Measurements from ENCODE around the gene SLC4A5. TPM values are rescaled to one million over a fixed set of nuclear protein-coding genes. Genes with fewer than 3 reads are reported as not detected.

The SLC4A5 gene
- total and polyA plus RNA-seq, 2 of the 8 experiments (the other 6 are each of a cell fraction or from before 2014, with no cell fraction given) = 0.42 to 0.52 TPM

DNA sequence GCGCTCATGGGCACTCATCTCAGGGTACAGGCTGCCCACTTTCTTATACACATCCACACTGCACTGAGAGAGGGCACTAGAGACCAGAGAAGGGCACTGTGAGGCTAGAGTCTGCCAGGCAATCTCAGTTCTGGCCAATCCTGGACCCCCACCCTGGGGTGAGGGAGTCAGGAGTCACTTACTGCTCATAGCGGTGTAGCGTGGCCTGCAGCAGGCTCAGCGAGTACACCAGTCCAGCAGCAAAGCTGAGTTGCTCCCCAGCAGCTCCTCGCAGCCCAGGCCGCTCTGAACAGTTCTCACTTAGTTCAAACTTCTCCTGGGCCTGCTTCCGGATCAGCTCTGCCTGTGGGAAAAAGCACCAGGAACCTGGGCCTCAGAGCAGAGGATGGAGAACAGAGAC lies 24.6 kb upstream of the SLC4A5 start:
- Histone ChIP-seq H2AK5ac (ENCODE audit: low read depth, low read length) (no peak overlapping the region), H3K18ac (ENCODE audit: extremely low read depth, low read length) (no peak overlapping the region), H3K4ac (replicated peaks; ENCODE audit: insufficient read length, low read depth, low read length) (no peak overlapping the region), H4K91ac (replicated peaks; ENCODE audit: insufficient read length, low read length) (no peak overlapping the region), H3K23me2 (ENCODE audit: low read depth, low read length) (no peaks in the 10 kb centered on the region), H3K27ac (ENCODE audit: low read depth, low read length) (no peak overlapping the region), H2BK20ac (ENCODE audit: low read length) (no peak overlapping the region), H3K23ac (ENCODE audit: insufficient read length) (no peak overlapping the region), H4K20me1 (replicated peaks in 1 of 2; ENCODE audit: control insufficient read depth in 1 of 2, insufficient read depth in 2 of 2, low read length in 2 of 2) (peaks cover 0 to 9% of the 10 kb centered on the region in 2 experiments), H4K8ac (ENCODE audit: extremely low read depth, insufficient read depth, low read length) (no peak overlapping the region), H3K9ac (replicated peaks in 1 of 4; ENCODE audit: extremely low read depth in 1 of 4, low read depth in 3 of 4, low read length in 3 of 4) (no peak overlapping the region), H2BK120ac (replicated peaks; ENCODE audit: low read depth, low read length) (no peak overlapping the region), H2BK5ac (ENCODE audit: low read depth, low read length) (no peak overlapping the region), H2BK15ac (ENCODE audit: low read length) (no peak overlapping the region), H3K4me2 (ENCODE audit: insufficient read depth in 1 of 2, low read depth in 2 of 2, low read length in 2 of 2) (no peak overlapping the region), H2AFZ (ENCODE audit: low read length) (no peak overlapping the region), H3K4me3 (ENCODE audit: extremely low read depth in 1 of 4, insufficient read depth in 2 of 4, low read depth in 3 of 4, low read length in 4 of 4) (no peak overlapping the region), H3K79me1 (ENCODE audit: low read depth, low read length) (peaks cover 8% of the 10 kb centered on the region), H3K56ac (replicated peaks; ENCODE audit: insufficient read length, low read depth, low read length) (no peak overlapping the region), H3K14ac (ENCODE audit: insufficient read length) (no peak overlapping the region), H2BK12ac (ENCODE audit: low read depth, low read length) (no peak overlapping the region), H3K27me3 (replicated peaks in 1 of 4; ENCODE audit: control insufficient read depth in 3 of 4, extremely low read depth in 1 of 4, insufficient read depth in 3 of 4, low read length in 3 of 4) (no peaks in the 10 kb centered on the region), H4K5ac (ENCODE audit: insufficient read length, low read depth, low read length) (no peak overlapping the region), H3K4me1 (replicated peaks in 1 of 4; ENCODE audit: control insufficient read depth in 3 of 4, insufficient read depth in 4 of 4, low read length in 3 of 4) (no peaks in the 10 kb centered on the region), H3K36me3 (ENCODE audit: control insufficient read depth in 2 of 4, insufficient read depth in 4 of 4, low read length in 3 of 4) (peaks cover 61 to 84% (median 79%) of the 10 kb centered on the region in 4 experiments), H3K79me2 (ENCODE audit: control insufficient read depth in 1 of 2, insufficient read depth in 2 of 2, low read length in 2 of 2) (peaks cover 0 to 6% of the 10 kb centered on the region in 2 experiments; a peak in 1 of 4 replicates), H3K9me3 (ENCODE audit: insufficient read depth in 2 of 2, low read depth in 1 of 2, low read length in 1 of 2) (no peaks in the 10 kb centered on the region)
- POLR2A ChIA-PET (ENCODE audit: partially characterized antibody) = interaction anchor here (1.1 to 4.0 kb wide), 2 partner anchors 10 to 24 kb away, joined by 5 to 18 read pairs; no protein-coding TSS in a partner anchor
- DNase-seq (ENCODE audit: low read depth in 1 of 2, low spot score in 2 of 2) (no peak), FAIRE-seq (no peak)
- CTCF ChIA-PET (ENCODE audit: partially characterized antibody) = interaction anchor here (0.6 to 3.5 kb wide), 6 partner anchors 10 to 123 kb away, joined by 3 to 17 read pairs (median 4); no protein-coding TSS in a partner anchor
- 94% methylated on average over 7 of the region's 7 CpGs; no CpG with 5 or more reads in 1 of the 2 experiments for WGBS, 2 experiments (ENCODE audit: extremely low coverage in 1 of 2, insufficient coverage in 1 of 2, insufficient read length in 1 of 2, insufficient replicate concordance in 2 of 2, low coverage in 1 of 2, low lambda C conversion rate in 2 of 2, missing lambda C conversion rate in 1 of 2)
- TF ChIP-seq SUZ12 (IDR thresholded peaks at IDR 0.05; ENCODE audit: low read length) (no peak), SP1 (IDR thresholded peaks at IDR 0.05; ENCODE audit: low read depth, low read length) (no peak), TAF1 (IDR thresholded peaks at IDR 0.05; ENCODE audit: low read depth, low read length) (no peak)
- TF ChIP-seq, protein P1, sequence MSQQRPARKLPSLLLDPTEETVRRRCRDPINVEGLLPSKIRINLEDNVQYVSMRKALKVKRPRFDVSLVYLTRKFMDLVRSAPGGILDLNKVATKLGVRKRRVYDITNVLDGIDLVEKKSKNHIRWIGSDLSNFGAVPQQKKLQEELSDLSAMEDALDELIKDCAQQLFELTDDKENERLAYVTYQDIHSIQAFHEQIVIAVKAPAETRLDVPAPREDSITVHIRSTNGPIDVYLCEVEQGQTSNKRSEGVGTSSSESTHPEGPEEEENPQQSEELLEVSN (IDR thresholded peaks at IDR 0.05) = no peak

Measured in H1 (cell line).